ENCODE data around the gene CLCN2.

CLCN2 gene

DNA sequence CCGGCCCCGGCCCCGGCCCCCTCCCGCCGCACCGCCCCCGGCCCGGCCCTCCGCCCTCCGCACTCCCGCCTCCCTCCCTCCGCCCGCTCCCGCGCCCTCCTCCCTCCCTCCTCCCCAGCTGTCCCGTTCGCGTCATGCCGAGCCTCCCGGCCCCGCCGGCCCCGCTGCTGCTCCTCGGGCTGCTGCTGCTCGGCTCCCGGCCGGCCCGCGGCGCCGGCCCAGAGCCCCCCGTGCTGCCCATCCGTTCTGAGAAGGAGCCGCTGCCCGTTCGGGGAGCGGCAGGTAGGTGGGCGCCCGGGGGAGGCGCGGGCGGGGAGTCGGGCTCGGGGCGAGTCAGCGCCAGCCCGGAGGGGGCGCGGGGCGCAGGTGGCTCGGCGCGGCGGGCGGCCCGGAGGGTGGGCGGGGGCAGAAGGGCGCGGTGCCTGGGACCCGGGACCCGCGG lies 18.8 kb upstream of the CLCN2 start:
- no peak overlapping the region for H3K4me2 ChIP-seq (ENCODE audit: low read depth, low read length, poor library complexity, severe bottlenecking)

DNA sequence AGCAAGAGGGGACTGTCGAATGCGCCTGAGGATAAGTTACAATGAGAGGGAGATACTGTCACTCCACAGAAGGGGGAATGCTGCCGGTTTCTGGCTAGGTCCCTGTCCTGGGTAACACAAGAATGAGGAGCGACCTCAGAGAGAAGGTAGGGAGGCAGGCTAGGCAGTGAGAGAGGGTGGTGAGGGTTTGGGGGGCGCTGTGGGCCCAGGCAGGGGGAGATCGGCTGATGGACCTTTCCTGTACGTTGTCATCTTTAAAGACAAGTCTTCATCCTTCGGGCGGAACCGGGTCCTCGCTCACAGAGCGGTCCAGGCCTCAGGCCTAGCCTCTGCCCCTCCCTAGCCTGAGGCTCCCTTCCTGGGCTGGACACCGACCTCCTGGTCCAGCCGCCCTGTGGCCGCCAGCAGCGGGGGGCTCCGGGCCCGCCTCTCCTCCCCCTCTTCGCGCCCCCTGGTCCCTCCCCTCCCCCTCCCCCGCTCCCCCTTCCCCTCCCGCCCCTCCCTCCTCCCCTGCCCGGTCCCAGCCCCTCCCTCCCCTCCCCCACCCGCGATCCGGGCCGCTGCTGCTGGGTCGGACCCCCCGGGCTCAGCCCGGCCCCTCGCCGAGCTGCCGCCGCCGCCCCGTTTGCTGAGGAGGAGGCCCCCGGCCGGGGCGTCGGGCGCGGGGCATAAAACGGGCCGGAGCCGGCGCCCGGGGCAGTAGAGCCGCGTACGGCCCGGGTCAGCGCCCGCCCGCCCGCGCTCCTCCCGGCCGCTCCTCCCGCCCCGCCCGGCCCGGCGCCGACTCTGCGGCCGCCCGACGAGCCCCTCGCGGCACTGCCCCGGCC lies 18.2 kb upstream of the CLCN2 start, which contains the start of gene CHRD:
TSS of gene CHRD (plus strand) at position 697 of the 827 bp plus-strand sequence. CDS start 265 bp downstream, outside the sequence.
- Histone ChIP-seq H3K36me3 (ENCODE audit: low read length) (no peaks in the 10 kb centered on the region), H3K27me3 (ENCODE audit: low read length) (no peaks in the 10 kb centered on the region), H3K4me2 (ENCODE audit: low read depth, low read length, poor library complexity, severe bottlenecking) (no peak within 1 kb of the TSS), H3K79me2 (ENCODE audit: insufficient read depth, low read length) (no peaks in the 10 kb centered on the region), H3K9me3 (ENCODE audit: insufficient read depth, low read length) (no peaks in the 10 kb centered on the region), H2AFZ (ENCODE audit: low read depth, low read length, severe bottlenecking) (no peak within 1 kb of the TSS), H4K20me1 (ENCODE audit: low read depth, low read length) (no peaks in the 10 kb centered on the region), H3K9me2 (replicated peaks; ENCODE audit: insufficient read depth, low read length) (no peaks in the 10 kb centered on the region), H3K4me3 (ENCODE audit: insufficient read depth, low read length, poor library complexity, severe bottlenecking) (no peak within 1 kb of the TSS), H3F3A (ENCODE audit: insufficient read depth) (no peaks in the 10 kb centered on the region), H3K9ac (ENCODE audit: low read length) (no peak within 1 kb of the TSS), H3K27ac (ENCODE audit: low read depth, low read length) (no peak within 1 kb of the TSS)
- TF ChIP-seq EZH2phosphoT487 (conservative IDR thresholded peaks at IDR 0.05; ENCODE audit: low read length) (no peak), CTCF (IDR thresholded peaks at IDR 0.05; ENCODE audit: insufficient read depth, low read length, poor library complexity, severe bottlenecking) (no peak)

More for the DNA sequence above, 18.8 kb upstream of the CLCN2 start:
- H3F3A ChIP-seq (ENCODE audit: insufficient read depth), result no peaks in the 10 kb centered on the region
- TF ChIP-seq CTCF (IDR thresholded peaks at IDR 0.05; ENCODE audit: insufficient read depth, low read length, poor library complexity, severe bottlenecking) (no peak), EZH2phosphoT487 (conservative IDR thresholded peaks at IDR 0.05; ENCODE audit: low read length) (no peak)
- H3K9me3 ChIP-seq (ENCODE audit: insufficient read depth, low read length), result no peaks in the 10 kb centered on the region
- H3K36me3 ChIP-seq (ENCODE audit: low read length), result no peaks in the 10 kb centered on the region
- H3K4me3 ChIP-seq (ENCODE audit: insufficient read depth, low read length, poor library complexity, severe bottlenecking), result no peak overlapping the region
- H3K9me2 ChIP-seq (replicated peaks; ENCODE audit: insufficient read depth, low read length), result no peaks in the 10 kb centered on the region
- H2AFZ ChIP-seq (ENCODE audit: low read depth, low read length, severe bottlenecking), result no peak overlapping the region
- H3K27me3 ChIP-seq (ENCODE audit: low read length), result no peaks in the 10 kb centered on the region
- no peaks in the 10 kb centered on the region for H4K20me1 ChIP-seq (ENCODE audit: low read depth, low read length)
- no peak overlapping the region for H3K27ac ChIP-seq (ENCODE audit: low read depth, low read length)
- no peaks in the 10 kb centered on the region for H3K79me2 ChIP-seq (ENCODE audit: insufficient read depth, low read length)
- no peak overlapping the region for H3K9ac ChIP-seq (ENCODE audit: low read length)

- H3K27ac ChIP-seq (ENCODE audit: low read depth, low read length), result no peak overlapping the region
These were observed 17.4 kb upstream of the CLCN2 start for GRCh38 chr3:184378651-184379357.

More at GRCh38 chr3:184378651-184379357, 17.4 kb upstream of the CLCN2 start:
- H3K9me3 ChIP-seq (ENCODE audit: insufficient read depth, low read length), result no peaks in the 10 kb centered on the region
- no peaks in the 10 kb centered on the region for H4K20me1 ChIP-seq (ENCODE audit: low read depth, low read length)
- no peaks in the 10 kb centered on the region for H3K27me3 ChIP-seq (ENCODE audit: low read length)
- H3K79me2 ChIP-seq (ENCODE audit: insufficient read depth, low read length), result no peaks in the 10 kb centered on the region
- H3K9me2 ChIP-seq (replicated peaks; ENCODE audit: insufficient read depth, low read length), result no peaks in the 10 kb centered on the region
- H3F3A ChIP-seq (ENCODE audit: insufficient read depth), result no peaks in the 10 kb centered on the region
- no peak overlapping the region for H2AFZ ChIP-seq (ENCODE audit: low read depth, low read length, severe bottlenecking)
- no peak for TF ChIP-seq EZH2phosphoT487 (conservative IDR thresholded peaks at IDR 0.05; ENCODE audit: low read length)
- no peak for TF ChIP-seq CTCF (IDR thresholded peaks at IDR 0.05; ENCODE audit: insufficient read depth, low read length, poor library complexity, severe bottlenecking)
- no peak overlapping the region for H3K9ac ChIP-seq (ENCODE audit: low read length)
- no peak overlapping the region for H3K4me2 ChIP-seq (ENCODE audit: low read depth, low read length, poor library complexity, severe bottlenecking)
- H3K36me3 ChIP-seq (ENCODE audit: low read length), result no peaks in the 10 kb centered on the region
- H3K4me3 ChIP-seq (ENCODE audit: insufficient read depth, low read length, poor library complexity, severe bottlenecking), result no peak overlapping the region

Measured in SU-DHL-6 (cell line).